Mononuclear cell (primary cell): ENCODE data around the gene POLDIP3. TPM values are rescaled to one million over a fixed set of nuclear protein-coding genes. Genes with fewer than 3 reads are reported as not detected.
"Not testable (repeated sequence)": the region's sequence is repeated elsewhere in the genome, so short reads cannot be mapped to it uniquely, and the experiment has no call there.

Experiments
- H3K27me3 ChIP-seq: 2 replicates; pipeline ENCODE4 v1.6.0; 2011; ENCODE audit warnings: low read length, control low read depth; ENCODE audit not compliant: insufficient read depth
- H3K4me1 ChIP-seq: 2 replicates; pipeline ENCODE4 v1.5.1; 2011; ENCODE audit warnings: mild to moderate bottlenecking, low read length, control low read depth; ENCODE audit not compliant: insufficient read depth
- H3K4me3 ChIP-seq: 2 replicates; pipeline ENCODE4 v1.5.1; 2011; ENCODE audit warnings: mild to moderate bottlenecking, low read length, moderate library complexity
- H3K9me3 ChIP-seq: 2 replicates; pipeline ENCODE4 v1.5.1; 2011; ENCODE audit warnings: low read depth, mild to moderate bottlenecking, control low read depth, low read length
- total RNA-seq: library from RNA; depleted of rRNA; stranded (reverse); fragments of >200 nt; gene quantifications from one replicate; pipeline ENCODE4 v1.2.3, GENCODE V29; 2012

POLDIP3 gene
- total RNA-seq, 1 donor, result 38.6 TPM

- not testable (repeated sequence) for H3K27me3 ChIP-seq, H3K4me3 ChIP-seq, H3K9me3 ChIP-seq, H3K4me1 ChIP-seq
Observed at GRCh38 chr22:42571068-42571467, 43.6 kb downstream of the POLDIP3 start.

- H3K4me1 ChIP-seq, H3K9me3 ChIP-seq, H3K4me3 ChIP-seq, H3K27me3 ChIP-seq: not testable (repeated sequence)
Observed at GRCh38 chr22:42570580-42570979, 44.1 kb downstream of the POLDIP3 start.

GRCh38 chr22:42567950-42568349 is 46.7 kb downstream of the POLDIP3 start:
- H3K4me3 ChIP-seq, H3K9me3 ChIP-seq, H3K4me1 ChIP-seq, H3K27me3 ChIP-seq: not testable (repeated sequence)

DNA sequence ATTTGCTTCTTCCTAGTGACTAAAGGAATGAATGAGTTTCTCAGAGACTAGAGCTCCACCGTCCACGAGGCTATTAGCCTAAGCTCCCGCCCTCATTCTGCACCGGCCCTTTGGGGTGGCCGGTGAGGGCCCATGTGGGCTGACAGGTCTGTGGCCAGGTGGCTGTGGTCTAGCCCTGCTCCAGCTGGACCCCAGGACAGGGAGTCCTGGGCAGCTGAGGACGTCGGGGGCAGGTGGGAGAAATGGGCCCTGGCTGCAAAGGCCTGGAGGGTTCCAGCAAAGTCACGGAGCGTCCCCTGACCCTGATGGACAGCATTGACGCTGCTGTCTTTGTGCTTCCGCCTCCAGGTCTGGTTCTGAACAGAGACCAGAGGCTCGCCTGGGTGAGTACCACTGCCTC is 48.7 kb downstream of the POLDIP3 start:
- H3K27me3 ChIP-seq, result no peaks in the 10 kb centered on the region
- peaks cover 11% of the 10 kb centered on the region for H3K4me1 ChIP-seq
- H3K9me3 ChIP-seq, result no peaks in the 10 kb centered on the region
- no peak overlapping the region for H3K4me3 ChIP-seq

- no peak overlapping the region for H3K4me3 ChIP-seq
- H3K9me3 ChIP-seq, result no peaks in the 10 kb centered on the region
- no peaks in the 10 kb centered on the region for H3K27me3 ChIP-seq
- peaks cover 11% of the 10 kb centered on the region for H3K4me1 ChIP-seq
Observed at GRCh38 chr22:42564699-42565098, 50.0 kb downstream of the POLDIP3 start.

GRCh38 chr22:42563943-42564342 is 50.7 kb downstream of the POLDIP3 start:
- H3K4me1 ChIP-seq, result peaks cover 11% of the 10 kb centered on the region
- H3K9me3 ChIP-seq, H3K27me3 ChIP-seq, H3K4me3 ChIP-seq: not testable (repeated sequence)

DNA sequence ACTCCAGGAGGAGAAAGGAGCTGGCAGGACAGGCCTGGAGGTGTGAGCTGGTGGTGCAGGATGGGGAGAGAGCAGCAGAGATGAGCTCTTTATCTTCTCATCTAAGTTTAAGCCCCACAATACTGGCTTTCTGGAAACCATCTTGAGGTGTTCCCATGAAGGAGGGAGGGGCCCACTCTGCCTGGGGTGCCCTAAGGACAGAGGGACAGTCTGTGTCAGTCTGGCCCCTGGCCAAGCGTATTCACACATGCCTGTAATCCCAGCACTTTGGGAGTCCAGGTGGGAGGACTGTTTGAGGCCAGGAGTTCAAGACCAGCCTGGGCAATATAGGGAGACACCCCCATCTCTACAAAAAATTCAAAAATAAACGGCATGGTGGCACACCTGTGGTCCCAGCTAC is 52.0 kb downstream of the POLDIP3 start:
- Histone ChIP-seq H3K9me3 (no peaks in the 10 kb centered on the region), H3K4me3 (no peak overlapping the region), H3K27me3 (no peaks in the 10 kb centered on the region), H3K4me1 (peaks cover 11% of the 10 kb centered on the region)

- peaks cover 11% of the 10 kb centered on the region for H3K4me1 ChIP-seq
- H3K9me3 ChIP-seq, result no peaks in the 10 kb centered on the region
- H3K4me3 ChIP-seq, result no peak overlapping the region
- H3K27me3 ChIP-seq, result no peaks in the 10 kb centered on the region
Observed at GRCh38 chr22:42562279-42562678, 52.4 kb downstream of the POLDIP3 start.

DNA sequence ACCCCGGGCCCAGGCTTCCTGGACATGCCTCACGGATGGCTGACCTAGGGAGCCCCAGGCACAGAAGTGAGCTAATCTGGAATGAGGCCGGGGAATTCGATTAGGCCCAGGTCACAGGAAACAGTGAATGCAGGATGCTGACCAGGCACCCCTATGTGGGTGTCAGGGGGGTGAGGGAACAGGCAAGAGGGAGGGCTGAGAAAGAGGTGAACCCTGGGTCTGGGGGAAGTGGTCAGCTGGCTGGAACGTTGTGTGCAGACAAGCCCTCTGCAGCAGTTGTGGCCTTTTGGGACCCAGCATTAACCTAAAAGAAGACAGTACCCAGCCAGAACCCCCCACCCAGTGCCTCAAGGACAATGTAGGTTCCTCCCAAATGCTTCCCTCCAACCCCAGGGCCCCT is 52.8 kb downstream of the POLDIP3 start:
- no peaks in the 10 kb centered on the region for H3K27me3 ChIP-seq
- peaks cover 11% of the 10 kb centered on the region for H3K4me1 ChIP-seq
- H3K9me3 ChIP-seq, result no peaks in the 10 kb centered on the region
- H3K4me3 ChIP-seq, result no peak overlapping the region

- Histone ChIP-seq H3K4me1 (peaks cover 11% of the 10 kb centered on the region), H3K27me3 (no peaks in the 10 kb centered on the region), H3K4me3 (no peak overlapping the region), H3K9me3 (no peaks in the 10 kb centered on the region)
Observed at GRCh38 chr22:42560781-42561180, 53.9 kb downstream of the POLDIP3 start.

DNA sequence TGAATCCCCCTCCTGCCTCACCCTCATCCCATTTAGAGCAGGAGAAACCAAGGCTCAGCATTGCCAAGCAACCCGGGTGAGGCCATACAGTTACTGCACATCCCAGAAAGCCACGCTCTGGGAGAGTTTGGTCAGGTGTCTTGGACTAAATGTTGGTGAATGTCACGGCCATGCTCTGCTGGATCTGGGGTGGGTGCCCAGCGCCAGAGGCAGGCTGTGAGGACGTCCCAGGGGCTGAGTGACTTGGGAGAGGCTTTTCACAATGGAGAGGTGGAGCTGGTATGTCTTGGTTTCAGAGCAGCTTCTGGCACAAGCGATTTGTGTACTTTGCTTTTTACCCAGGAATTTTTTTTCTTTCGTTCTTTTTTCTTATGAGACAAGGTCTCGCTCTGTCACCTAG is 54.3 kb downstream of the POLDIP3 start:
- Histone ChIP-seq H3K27me3 (no peaks in the 10 kb centered on the region), H3K4me3 (no peak overlapping the region), H3K9me3 (no peaks in the 10 kb centered on the region), H3K4me1 (peaks cover 11% of the 10 kb centered on the region)

DNA sequence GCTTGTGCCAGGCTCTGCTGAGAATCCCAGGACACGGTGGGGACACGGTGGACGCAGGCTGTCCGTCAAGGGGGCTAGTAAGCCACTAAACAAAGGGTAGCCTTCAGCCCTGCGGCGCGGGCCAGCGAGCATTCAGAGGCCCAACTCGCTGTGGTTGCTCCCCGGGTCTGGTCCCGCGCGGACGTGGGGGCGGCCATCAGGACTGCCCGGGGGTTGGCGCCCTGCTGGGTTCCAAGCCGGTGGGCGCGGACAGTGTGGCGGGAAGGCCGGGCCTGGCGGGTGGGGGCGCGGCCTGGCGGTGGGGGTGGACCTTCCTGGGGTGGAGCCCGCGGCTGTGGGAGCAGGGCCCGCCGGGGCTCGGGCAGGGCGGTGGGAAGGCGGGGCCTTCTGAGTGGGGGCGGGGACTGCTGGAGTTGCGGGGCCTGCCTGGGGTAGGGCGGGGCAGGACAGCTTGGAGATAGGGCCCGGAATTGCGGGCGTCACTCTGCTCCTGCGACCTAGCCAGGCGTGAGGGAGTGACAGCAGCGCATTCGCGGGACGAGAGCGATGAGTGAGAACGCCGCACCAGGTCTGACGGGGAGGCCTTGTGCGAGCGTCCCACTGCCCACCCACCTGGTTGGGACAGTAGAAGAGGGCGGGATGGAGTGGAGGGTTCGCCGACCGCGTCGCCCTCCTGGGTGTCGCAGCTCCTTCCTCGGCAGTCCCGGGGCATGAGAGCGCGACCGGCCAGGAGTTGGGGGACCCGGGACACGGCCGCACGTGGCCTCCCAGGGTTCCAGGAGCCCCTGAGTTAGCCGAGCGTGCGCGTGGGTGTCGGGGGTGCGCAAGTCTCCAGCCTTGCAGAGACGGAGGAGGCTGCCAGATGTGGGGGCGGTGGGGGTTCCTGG is 61.0 kb downstream of the POLDIP3 start, which contains the start of gene SERHL2:
SERHL2 (plus strand) TSS at position 482 of the 887 bp plus-strand sequence; CDS start at position 547, 65 bp downstream.
- peaks cover 18% of the 10 kb centered on the region for H3K4me1 ChIP-seq
- peak within 1 kb of the TSS; percentile 31 for H3K4me3 ChIP-seq
- H3K27me3 ChIP-seq, result no peaks in the 10 kb centered on the region
- no peaks in the 10 kb centered on the region for H3K9me3 ChIP-seq

DNA sequence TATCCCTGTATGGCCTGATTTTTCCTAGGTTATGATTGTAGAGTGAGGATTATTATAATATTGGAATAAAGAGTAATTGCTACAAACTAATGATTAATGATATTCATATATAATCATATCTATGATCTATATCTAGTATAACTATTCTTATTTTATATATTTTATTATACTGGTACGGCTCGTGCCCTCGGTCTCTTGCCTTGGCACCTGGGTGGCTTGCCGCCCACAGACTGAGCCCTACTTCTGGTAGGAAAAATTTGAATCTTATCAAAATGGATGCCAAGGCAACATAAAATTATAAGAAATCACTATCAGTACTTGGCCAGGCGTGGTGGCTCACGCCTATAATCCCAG is 62.4 kb downstream of the POLDIP3 start:
- not testable (repeated sequence) for H3K9me3 ChIP-seq, H3K27me3 ChIP-seq, H3K4me3 ChIP-seq
- H3K4me1 ChIP-seq, result peaks cover 18% of the 10 kb centered on the region

- no peaks in the 10 kb centered on the region for H3K9me3 ChIP-seq
- no peaks in the 10 kb centered on the region for H3K27me3 ChIP-seq
- H3K4me1 ChIP-seq, result peaks cover 18% of the 10 kb centered on the region
- H3K4me3 ChIP-seq, result no peak overlapping the region
Observed at GRCh38 chr22:42549331-42550060, 65.2 kb downstream of the POLDIP3 start.

- Histone ChIP-seq H3K27me3 (no peaks in the 10 kb centered on the region), H3K9me3 (no peaks in the 10 kb centered on the region), H3K4me1 (peaks cover 13% of the 10 kb centered on the region), H3K4me3 (no peak overlapping the region)
Observed at GRCh38 chr22:42548597-42549330, 65.9 kb downstream of the POLDIP3 start.
